ENCODE results near the gene BOLA1. TPM values are rescaled to one million over a fixed set of nuclear protein-coding genes. Genes with fewer than 3 reads are reported as not detected.

BOLA1 gene
- total RNA-seq, 1 donor from 2014 or later: 10.1 TPM

GRCh38 chr1:149915429-149916192 lies 16.2 kb downstream of the BOLA1 start:
- peaks cover 19% of the 10 kb centered on the region for H3K36me3 Mint-ChIP-seq (ENCODE audit: low read depth)
- H3K27ac Mint-ChIP-seq (ENCODE audit: unreplicated experiment): peak overlapping the region; percentile 30

GRCh38 chr1:149916193-149916897 lies 17.0 kb downstream of the BOLA1 start:
- Mint-ChIP-seq H3K27me3 (ENCODE audit: low read depth) (no peaks in the 10 kb centered on the region), H3K4me3 (peak overlapping the region; percentile 86), H3K36me3 (ENCODE audit: low read depth) (peaks cover 14% of the 10 kb centered on the region), H3K4me1 (peaks cover 35% of the 10 kb centered on the region), H3K27ac (ENCODE audit: unreplicated experiment) (peak overlapping the region; percentile 16), H3K9me3 (no peaks in the 10 kb centered on the region)
- no peak for TF ChIP-seq CTCF (conservative IDR thresholded peaks at IDR 0.05)
- no peak for DNase-seq (ENCODE audit: low read depth, low spot score)

More at GRCh38 chr1:149915429-149916192, 16.2 kb downstream of the BOLA1 start:
- Mint-ChIP-seq H3K9me3 (no peaks in the 10 kb centered on the region), H3K27me3 (ENCODE audit: low read depth) (no peaks in the 10 kb centered on the region), H3K4me1 (peaks cover 35% of the 10 kb centered on the region), H3K4me3 (peak overlapping the region; percentile 86)
- no peak for DNase-seq (ENCODE audit: low read depth, low spot score)
- TF ChIP-seq CTCF (conservative IDR thresholded peaks at IDR 0.05): no peak

- H3K9me3 Mint-ChIP-seq: no peaks in the 10 kb centered on the region
- no peak for DNase-seq (ENCODE audit: low read depth, low spot score)
- H3K27me3 Mint-ChIP-seq (ENCODE audit: low read depth): no peaks in the 10 kb centered on the region
- H3K4me3 Mint-ChIP-seq: peak overlapping the region; percentile 86
- TF ChIP-seq CTCF (conservative IDR thresholded peaks at IDR 0.05): no peak
- no peak overlapping the region for H3K27ac Mint-ChIP-seq (ENCODE audit: unreplicated experiment)
- peaks cover 35% of the 10 kb centered on the region for H3K4me1 Mint-ChIP-seq
- H3K36me3 Mint-ChIP-seq (ENCODE audit: low read depth): peaks cover 9% of the 10 kb centered on the region
Observed at GRCh38 chr1:149916898-149917252, 17.5 kb downstream of the BOLA1 start.

GRCh38 chr1:149917571-149918144 lies 18.3 kb downstream of the BOLA1 start, which contains the start of gene SV2A:
Gene SV2A, minus strand, starts transcription at chr1:149917844. Its CDS starts 4,004 bp downstream, at chr1:149913840.
- no peaks in the 10 kb centered on the region for H3K9me3 Mint-ChIP-seq
- no peak for TF ChIP-seq CTCF (conservative IDR thresholded peaks at IDR 0.05)
- H3K36me3 Mint-ChIP-seq (ENCODE audit: low read depth): peaks cover 9% of the 10 kb centered on the region
- peak within 1 kb of the TSS; percentile 86 for H3K4me3 Mint-ChIP-seq
- H3K4me1 Mint-ChIP-seq: peaks cover 35% of the 10 kb centered on the region
- H3K27me3 Mint-ChIP-seq (ENCODE audit: low read depth): no peaks in the 10 kb centered on the region
- DNase-seq (ENCODE audit: low read depth, low spot score): peak; percentile 33
- peak within 1 kb of the TSS; percentile 71 for H3K27ac Mint-ChIP-seq (ENCODE audit: unreplicated experiment)

- no peak for DNase-seq (ENCODE audit: low read depth, low spot score)
- Mint-ChIP-seq H3K9me3 (no peaks in the 10 kb centered on the region), H3K36me3 (ENCODE audit: low read depth) (peaks cover 25% of the 10 kb centered on the region), H3K4me1 (peaks cover 35% of the 10 kb centered on the region), H3K4me3 (peak overlapping the region; percentile 76), H3K27ac (ENCODE audit: unreplicated experiment) (no peak overlapping the region), H3K27me3 (ENCODE audit: low read depth) (no peaks in the 10 kb centered on the region)
- TF ChIP-seq CTCF (conservative IDR thresholded peaks at IDR 0.05): no peak
Observed at GRCh38 chr1:149923626-149924025, 24.3 kb downstream of the BOLA1 start.

Data from neural crest cell (in vitro differentiated cells).